Gastrocnemius medialis (tissue), 4 donors: ENCODE data around the gene CACNA2D1. TPM values are rescaled to one million over a fixed set of nuclear protein-coding genes. Genes with fewer than 3 reads are reported as not detected.

ENCODE experiments used
- ATAC-seq, 2 donors: fragments of 150-250 bp; one replicate each; pipeline ENCODE4 v1.9.1; 2016
- DNase-seq, 2 donors: peaks; one replicate each; pipeline ENCODE4 v3.0.0-alpha.2; 2019
- H3K27ac ChIP-seq, 4 donors: fragments of 200-600 bp; sonication (generic); 1 replicate in 1 of 4; 2 replicates in 3 of 4; pipeline ENCODE4 v1.5.1; 2016 to 2018; ENCODE audit warnings: mild to moderate bottlenecking in 2 of 4, moderate library complexity in 1 of 4
- H3K27me3 ChIP-seq, 3 donors: fragments of 200-600 bp; sonication (generic) in 2 of 3; 1 replicate in 1 of 3; 2 replicates in 2 of 3; pipeline versions ENCODE4 v1.5.1 to v1.6.0; 2016 to 2019; ENCODE audit warnings: mild to moderate bottlenecking in 1 of 3, moderate library complexity in 1 of 3
- H3K36me3 ChIP-seq, 2 donors: fragments of 200-600 bp; sonication (generic) in 1 of 2; one replicate each; pipeline ENCODE4 v1.5.1; 2017 to 2018
- H3K4me1 ChIP-seq, 2 donors: fragments of 200-600 bp; sonication (generic) in 1 of 2; one replicate each; pipeline ENCODE4 v1.5.1; 2016 to 2017; ENCODE audit warnings: mild to moderate bottlenecking in 2 of 2
- H3K4me3 ChIP-seq, 4 donors: fragments of 200-600 bp; sonication (generic) in 3 of 4; 1 replicate in 1 of 4; 2 replicates in 3 of 4; pipeline ENCODE4 v1.5.1; 2016 to 2019; ENCODE audit warnings: mild to moderate bottlenecking in 2 of 4
- H3K9me3 ChIP-seq, 3 donors: fragments of 200-600 bp; sonication (generic) in 2 of 3; 1 replicate in 1 of 3; 2 replicates in 2 of 3; pipeline ENCODE4 v1.5.1; 2016 to 2019
- POLR2A ChIP-seq, 2 donors: fragments of 450-650 bp; IDR thresholded peaks; one replicate each; pipeline ENCODE4 v1.6.1; 2017; ENCODE audit warnings: antibody characterized with exemption in 2 of 2, mild to moderate bottlenecking in 2 of 2, moderate library complexity in 2 of 2
- in situ Hi-C, 4 donors: fragments of 200-750 bp; cut with MboI; loops; one replicate each; pipeline versions ENCODE4 v1.15.0 to v1.8.0; 2017; ENCODE audit warnings: low sequenced_read_pairs in 4 of 4
- intact Hi-C: fragments of 100-400 bp; cut with DNase I; formaldehyde crosslinking; loops from one replicate; pipeline ENCODE4 v1.15.1; 2023; ENCODE audit warnings: low total_unique reads
- total RNA-seq, 4 donors: library from RNA; depleted of rRNA; stranded (reverse); fragments of >200 nt; gene quantifications; one replicate each; pipeline versions ENCODE4 v1.1.0 to v1.2.3, GENCODE V29; 2016
- TF ChIP-seq, protein P1 (sequence below), 5 experiments: fragments of 450-650 bp in 3 of 5; fragments of 200-600 bp in 2 of 5; sonication (generic) in 2 of 5; IDR thresholded peaks in 4 of 5; conservative IDR thresholded peaks in 1 of 5; 1 replicate in 4 of 5; 2 replicates in 1 of 5; pipeline ENCODE4 v1.5.1; 2016 to 2019; ENCODE audit warnings: antibody characterized with exemption in 5 of 5, mild to moderate bottlenecking in 3 of 5, moderate library complexity in 3 of 5

Gene CACNA2D1
- total RNA-seq, 4 donors from 2014 or later = 83.9 to 157 (median 120) TPM

DNA sequence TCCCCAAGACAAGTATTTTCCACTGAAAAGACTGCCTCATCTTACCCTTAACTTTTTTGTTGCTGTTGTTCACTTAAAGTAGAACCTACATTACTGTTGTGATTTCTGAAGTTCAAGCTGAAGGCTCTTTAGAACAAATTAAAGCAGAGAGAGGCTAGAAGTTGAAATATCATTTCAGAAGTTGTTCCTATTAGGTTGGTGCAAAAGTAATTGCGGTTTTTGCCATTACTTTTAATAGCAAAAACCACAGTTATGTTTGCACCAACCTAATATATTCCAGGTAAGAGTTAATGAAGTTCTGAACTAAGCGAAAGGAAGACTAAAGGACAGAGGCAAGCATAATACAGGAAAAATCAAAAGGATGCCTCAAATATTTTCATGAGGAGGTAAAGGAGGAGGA is 153.7 kb downstream of the CACNA2D1 start:
- DNase-seq (no peak), ATAC-seq (no peak)
- no peaks in the 10 kb centered on the region for H3K36me3 ChIP-seq
- no peaks in the 10 kb centered on the region for H3K9me3 ChIP-seq
- no peak overlapping the region for H3K4me3 ChIP-seq
- in situ Hi-C loops = no loop called here
- intact Hi-C loops = no loop called here
- peaks cover 27 to 45% of the 10 kb centered on the region in 2 donors for H3K4me1 ChIP-seq
- H3K27me3 ChIP-seq = no peaks in the 10 kb centered on the region
- TF ChIP-seq POLR2A (IDR thresholded peaks at IDR 0.05) = no peak
- TF ChIP-seq, protein P1, sequence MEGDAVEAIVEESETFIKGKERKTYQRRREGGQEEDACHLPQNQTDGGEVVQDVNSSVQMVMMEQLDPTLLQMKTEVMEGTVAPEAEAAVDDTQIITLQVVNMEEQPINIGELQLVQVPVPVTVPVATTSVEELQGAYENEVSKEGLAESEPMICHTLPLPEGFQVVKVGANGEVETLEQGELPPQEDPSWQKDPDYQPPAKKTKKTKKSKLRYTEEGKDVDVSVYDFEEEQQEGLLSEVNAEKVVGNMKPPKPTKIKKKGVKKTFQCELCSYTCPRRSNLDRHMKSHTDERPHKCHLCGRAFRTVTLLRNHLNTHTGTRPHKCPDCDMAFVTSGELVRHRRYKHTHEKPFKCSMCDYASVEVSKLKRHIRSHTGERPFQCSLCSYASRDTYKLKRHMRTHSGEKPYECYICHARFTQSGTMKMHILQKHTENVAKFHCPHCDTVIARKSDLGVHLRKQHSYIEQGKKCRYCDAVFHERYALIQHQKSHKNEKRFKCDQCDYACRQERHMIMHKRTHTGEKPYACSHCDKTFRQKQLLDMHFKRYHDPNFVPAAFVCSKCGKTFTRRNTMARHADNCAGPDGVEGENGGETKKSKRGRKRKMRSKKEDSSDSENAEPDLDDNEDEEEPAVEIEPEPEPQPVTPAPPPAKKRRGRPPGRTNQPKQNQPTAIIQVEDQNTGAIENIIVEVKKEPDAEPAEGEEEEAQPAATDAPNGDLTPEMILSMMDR (IDR thresholded peaks at IDR 0.05 in 4 of 5, conservative IDR thresholded peaks at IDR 0.05 in 1 of 5) = no peak
- H3K27ac ChIP-seq = peak overlapping the region in 1 of 4 donors; percentile 7

DNA sequence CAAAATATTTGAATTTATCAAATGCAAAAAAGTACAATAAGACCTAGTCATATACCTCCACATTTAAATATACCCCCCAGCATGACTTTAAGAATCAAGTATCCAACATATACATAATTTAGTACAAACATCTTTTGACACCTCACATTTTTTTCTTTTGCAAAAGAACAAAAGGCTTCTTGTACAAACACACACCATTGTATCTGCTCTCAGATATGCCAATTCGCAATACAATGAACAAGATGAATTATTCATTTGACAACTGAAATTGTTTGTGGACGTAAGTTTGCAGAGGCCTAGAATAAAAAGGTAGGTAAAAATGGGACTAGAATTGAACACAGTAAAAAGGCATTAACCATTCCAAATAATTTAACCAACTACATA is 154.4 kb downstream of the CACNA2D1 start:
- no peaks in the 10 kb centered on the region for H3K36me3 ChIP-seq
- peak overlapping the region in 1 of 4 donors; percentile 7 for H3K27ac ChIP-seq
- DNase-seq = no peak
- H3K27me3 ChIP-seq = no peaks in the 10 kb centered on the region
- no peak for ATAC-seq
- in situ Hi-C loops = no loop called here
- peaks cover 23 to 37% of the 10 kb centered on the region in 2 donors for H3K4me1 ChIP-seq
- H3K9me3 ChIP-seq = no peaks in the 10 kb centered on the region
- intact Hi-C loops = no loop called here
- TF ChIP-seq, protein P1 (IDR thresholded peaks at IDR 0.05 in 4 of 5, conservative IDR thresholded peaks at IDR 0.05 in 1 of 5) = no peak
- TF ChIP-seq POLR2A (IDR thresholded peaks at IDR 0.05) = no peak
- H3K4me3 ChIP-seq = no peak overlapping the region

DNA sequence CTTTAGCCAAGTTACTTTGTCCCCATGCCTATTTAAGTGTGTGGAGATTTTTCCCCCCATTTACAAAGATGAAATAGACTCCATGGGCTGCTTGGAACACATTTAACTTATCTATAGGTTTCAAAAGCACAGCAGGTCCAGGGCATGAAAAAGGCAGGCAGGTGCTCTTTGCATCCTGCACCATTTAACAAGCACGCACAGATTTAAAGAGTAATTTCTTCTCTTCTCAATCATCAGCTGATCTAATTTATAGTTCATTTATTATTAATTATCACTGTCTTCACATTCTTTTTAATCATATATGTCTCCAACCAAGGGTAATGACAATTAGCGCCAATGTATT is 156.8 kb downstream of the CACNA2D1 start:
- no peaks in the 10 kb centered on the region for H3K36me3 ChIP-seq
- no peak overlapping the region for H3K4me3 ChIP-seq
- DNase-seq (no peak), ATAC-seq (no peak)
- no peaks in the 10 kb centered on the region for H3K9me3 ChIP-seq
- H3K27ac ChIP-seq = peak overlapping the region; percentile 7 to 42 (median 36)
- intact Hi-C loops (no loop called here), in situ Hi-C loops (no loop called here)
- TF ChIP-seq POLR2A (IDR thresholded peaks at IDR 0.05) = no peak
- TF ChIP-seq, protein P1 (IDR thresholded peaks at IDR 0.05 in 4 of 5, conservative IDR thresholded peaks at IDR 0.05 in 1 of 5) = no peak
- H3K27me3 ChIP-seq = no peaks in the 10 kb centered on the region
- H3K4me1 ChIP-seq = peaks cover 23 to 31% of the 10 kb centered on the region in 2 donors

DNA sequence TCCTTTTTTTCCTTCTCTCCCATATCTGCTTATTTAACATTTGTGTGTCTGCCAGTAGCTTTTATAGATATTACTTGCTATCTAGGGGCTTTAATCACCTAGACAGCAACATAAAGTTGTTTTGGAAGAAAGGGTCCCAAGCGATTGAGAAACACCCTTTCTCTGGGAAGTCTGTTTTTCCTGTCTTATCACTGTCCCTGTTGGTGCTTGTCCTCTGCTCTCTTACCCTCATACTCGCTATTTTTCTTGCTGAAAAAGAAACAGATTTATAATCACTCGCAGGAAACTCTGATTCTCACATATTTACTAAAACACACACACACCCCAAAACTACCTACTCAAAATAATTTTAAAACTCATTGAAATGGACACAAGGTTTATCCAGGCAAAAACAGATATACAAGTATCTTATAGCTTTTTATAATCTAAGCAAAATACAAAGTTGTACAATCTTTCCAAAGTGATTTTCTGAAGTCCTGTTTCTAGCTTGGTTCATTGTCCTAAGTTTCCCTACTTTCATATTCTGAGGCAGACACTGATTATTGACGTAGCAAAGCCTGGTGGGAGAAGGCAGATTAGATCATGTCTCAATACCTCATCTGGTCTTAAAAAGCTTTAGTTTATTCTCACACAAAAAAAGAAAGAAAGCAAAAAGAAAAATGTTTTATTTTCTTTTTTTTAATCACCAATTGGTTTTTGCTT is 157.3 kb downstream of the CACNA2D1 start:
- peaks cover 23 to 31% of the 10 kb centered on the region in 2 donors for H3K4me1 ChIP-seq
- in situ Hi-C loops (no loop called here), intact Hi-C loops (no loop called here)
- H3K27ac ChIP-seq = peak overlapping the region; percentile 31 to 42 (median 38)
- H3K4me3 ChIP-seq = no peak overlapping the region
- no peaks in the 10 kb centered on the region for H3K9me3 ChIP-seq
- no peaks in the 10 kb centered on the region for H3K36me3 ChIP-seq
- no peaks in the 10 kb centered on the region for H3K27me3 ChIP-seq
- TF ChIP-seq POLR2A (IDR thresholded peaks at IDR 0.05) = no peak
- ATAC-seq = no peak
- no peak for DNase-seq

DNA sequence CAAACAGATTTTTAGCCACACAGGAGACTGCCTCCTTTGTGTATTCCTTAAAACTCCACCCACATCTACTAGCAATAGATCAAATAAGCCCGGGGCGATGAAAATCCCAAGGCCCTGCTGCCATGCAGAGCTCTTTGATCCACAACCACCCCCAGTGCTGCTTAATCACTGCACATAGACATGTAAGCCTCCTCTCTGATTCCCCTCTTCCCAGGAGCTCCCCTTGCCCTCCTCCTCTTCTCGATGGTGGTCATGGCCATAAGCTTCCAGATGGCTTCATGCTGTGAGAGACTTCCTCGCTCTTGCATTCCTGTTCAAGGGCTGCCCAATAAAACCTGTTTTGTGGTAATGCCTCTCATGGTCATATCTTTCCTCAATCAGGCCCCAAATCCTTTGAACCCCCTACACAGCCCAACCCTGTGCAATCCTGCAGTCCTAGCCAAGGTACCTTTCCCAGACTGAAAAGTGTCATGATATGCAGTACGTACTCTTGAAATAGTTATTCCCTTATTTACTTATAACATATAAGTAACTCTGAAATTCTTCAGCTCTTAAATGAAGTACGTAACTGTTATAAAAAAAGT is 158.5 kb downstream of the CACNA2D1 start:
- no peak overlapping the region for H3K27ac ChIP-seq
- DNase-seq = no peak
- H3K9me3 ChIP-seq = no peaks in the 10 kb centered on the region
- intact Hi-C loops (no loop called here), in situ Hi-C loops (no loop called here)
- no peak for ATAC-seq
- H3K4me1 ChIP-seq = peaks cover 23 to 31% of the 10 kb centered on the region in 2 donors
- H3K27me3 ChIP-seq = no peaks in the 10 kb centered on the region
- no peak for TF ChIP-seq POLR2A (IDR thresholded peaks at IDR 0.05)
- TF ChIP-seq, protein P1 (IDR thresholded peaks at IDR 0.05 in 4 of 5, conservative IDR thresholded peaks at IDR 0.05 in 1 of 5) = no peak
- H3K4me3 ChIP-seq = no peak overlapping the region
- no peaks in the 10 kb centered on the region for H3K36me3 ChIP-seq
